Measurements from ENCODE around the gene CSMD2. TPM values are rescaled to one million over a fixed set of nuclear protein-coding genes. Genes with fewer than 3 reads are reported as not detected.
"Not testable (repeated sequence)": the region's sequence is repeated elsewhere in the genome, so short reads cannot be mapped to it uniquely, and the experiment has no call there.

CSMD2 gene
- total RNA-seq, 2 donors from 2014 or later, result 2.8 to 3.0 TPM

DNA sequence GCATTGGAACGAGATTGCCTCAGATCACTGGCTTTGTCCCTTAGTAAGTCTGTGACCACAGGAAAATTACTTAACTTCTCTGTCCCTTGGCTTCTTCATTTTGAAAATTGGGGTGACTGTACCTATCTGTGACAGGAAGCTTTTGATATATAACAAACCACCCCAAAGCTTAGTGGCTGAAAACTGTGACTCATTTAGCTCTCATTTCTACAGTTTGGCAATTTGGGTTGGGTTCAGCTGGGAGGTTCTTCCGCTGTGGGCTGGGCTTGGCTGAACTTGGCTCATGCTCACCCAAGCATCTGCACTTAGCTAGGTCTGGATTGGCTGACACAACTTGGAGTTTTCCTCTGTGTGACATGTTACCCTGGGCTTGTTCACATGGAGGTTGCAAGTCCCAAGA lies 25.7 kb upstream of the CSMD2 start:
- TF ChIP-seq, protein P1, sequence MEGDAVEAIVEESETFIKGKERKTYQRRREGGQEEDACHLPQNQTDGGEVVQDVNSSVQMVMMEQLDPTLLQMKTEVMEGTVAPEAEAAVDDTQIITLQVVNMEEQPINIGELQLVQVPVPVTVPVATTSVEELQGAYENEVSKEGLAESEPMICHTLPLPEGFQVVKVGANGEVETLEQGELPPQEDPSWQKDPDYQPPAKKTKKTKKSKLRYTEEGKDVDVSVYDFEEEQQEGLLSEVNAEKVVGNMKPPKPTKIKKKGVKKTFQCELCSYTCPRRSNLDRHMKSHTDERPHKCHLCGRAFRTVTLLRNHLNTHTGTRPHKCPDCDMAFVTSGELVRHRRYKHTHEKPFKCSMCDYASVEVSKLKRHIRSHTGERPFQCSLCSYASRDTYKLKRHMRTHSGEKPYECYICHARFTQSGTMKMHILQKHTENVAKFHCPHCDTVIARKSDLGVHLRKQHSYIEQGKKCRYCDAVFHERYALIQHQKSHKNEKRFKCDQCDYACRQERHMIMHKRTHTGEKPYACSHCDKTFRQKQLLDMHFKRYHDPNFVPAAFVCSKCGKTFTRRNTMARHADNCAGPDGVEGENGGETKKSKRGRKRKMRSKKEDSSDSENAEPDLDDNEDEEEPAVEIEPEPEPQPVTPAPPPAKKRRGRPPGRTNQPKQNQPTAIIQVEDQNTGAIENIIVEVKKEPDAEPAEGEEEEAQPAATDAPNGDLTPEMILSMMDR (IDR thresholded peaks at IDR 0.05), result no peak
- Histone ChIP-seq H3K4me3 (no peak overlapping the region), H3K27ac (no peak overlapping the region), H3K4me1 (ENCODE audit: control insufficient read depth in 1 of 2, low read depth in 2 of 2) (no peaks in the 10 kb centered on the region), H3K9me3 (no peaks in the 10 kb centered on the region), H3K27me3 (replicated peaks; ENCODE audit: insufficient read depth) (no peaks in the 10 kb centered on the region), H3K36me3 (no peaks in the 10 kb centered on the region)
- no peak for ATAC-seq (ENCODE audit: insufficient number of reproducible peaks, low FRiP score, low read depth)
- no peak for DNase-seq (ENCODE audit: low spot score)

DNA sequence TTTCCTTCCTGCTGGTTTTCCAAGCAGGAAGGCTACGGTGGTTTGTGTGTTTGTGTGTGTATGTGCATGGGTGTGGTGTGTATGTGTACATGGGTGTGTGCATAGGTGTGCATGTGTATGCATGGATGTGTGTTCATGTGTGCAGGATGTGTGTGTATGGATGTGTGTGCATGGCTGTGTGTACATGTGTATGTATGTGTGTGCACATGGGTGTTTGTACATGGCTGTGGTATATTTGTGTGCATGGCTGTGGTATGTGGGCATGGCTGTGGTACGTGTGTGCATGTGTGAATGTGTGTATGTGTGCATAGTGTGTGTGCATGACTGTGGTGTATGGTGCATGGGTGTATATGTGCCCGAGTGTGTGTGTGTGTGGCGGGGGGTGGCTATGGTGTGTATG lies 24.0 kb upstream of the CSMD2 start:
- ATAC-seq (ENCODE audit: insufficient number of reproducible peaks, low FRiP score, low read depth) (no peak), DNase-seq (ENCODE audit: low spot score) (no peak)
- H3K4me3 ChIP-seq, result no peak overlapping the region
- no peaks in the 10 kb centered on the region for H3K9me3 ChIP-seq
- H3K27me3 ChIP-seq (replicated peaks; ENCODE audit: insufficient read depth), result no peaks in the 10 kb centered on the region
- H3K4me1 ChIP-seq (ENCODE audit: control insufficient read depth in 1 of 2, low read depth in 2 of 2), result no peaks in the 10 kb centered on the region
- no peaks in the 10 kb centered on the region for H3K36me3 ChIP-seq
- H3K27ac ChIP-seq, result no peak overlapping the region
- TF ChIP-seq, protein P1 (IDR thresholded peaks at IDR 0.05), result no peak

DNA sequence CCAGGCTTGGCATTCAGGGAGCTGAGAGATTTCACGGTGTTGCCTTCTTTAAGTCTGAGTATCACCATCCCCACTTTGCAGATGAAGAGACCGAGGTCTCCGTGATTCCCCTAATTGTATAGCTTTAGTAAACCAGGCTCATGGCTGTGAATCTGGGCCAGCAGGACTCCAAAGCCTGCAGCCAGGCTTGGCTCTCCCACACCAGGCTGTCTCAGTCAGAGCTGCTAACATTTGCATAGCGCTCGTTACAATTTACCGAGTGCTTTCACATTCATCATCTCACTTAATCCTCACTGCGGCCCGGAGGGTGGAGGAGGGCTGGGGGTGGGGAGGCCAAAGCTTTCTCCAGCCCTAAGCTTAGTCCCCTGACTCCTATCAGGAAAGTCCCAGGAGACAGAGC lies 23.4 kb upstream of the CSMD2 start:
- TF ChIP-seq, protein P1 (IDR thresholded peaks at IDR 0.05), result no peak
- no peaks in the 10 kb centered on the region for H3K9me3 ChIP-seq
- DNase-seq (ENCODE audit: low spot score) (no peak), ATAC-seq (ENCODE audit: insufficient number of reproducible peaks, low FRiP score, low read depth) (no peak)
- no peaks in the 10 kb centered on the region for H3K36me3 ChIP-seq
- no peak overlapping the region for H3K4me3 ChIP-seq
- no peaks in the 10 kb centered on the region for H3K27me3 ChIP-seq (replicated peaks; ENCODE audit: insufficient read depth)
- H3K4me1 ChIP-seq (ENCODE audit: control insufficient read depth in 1 of 2, low read depth in 2 of 2), result no peaks in the 10 kb centered on the region
- no peak overlapping the region for H3K27ac ChIP-seq

DNA sequence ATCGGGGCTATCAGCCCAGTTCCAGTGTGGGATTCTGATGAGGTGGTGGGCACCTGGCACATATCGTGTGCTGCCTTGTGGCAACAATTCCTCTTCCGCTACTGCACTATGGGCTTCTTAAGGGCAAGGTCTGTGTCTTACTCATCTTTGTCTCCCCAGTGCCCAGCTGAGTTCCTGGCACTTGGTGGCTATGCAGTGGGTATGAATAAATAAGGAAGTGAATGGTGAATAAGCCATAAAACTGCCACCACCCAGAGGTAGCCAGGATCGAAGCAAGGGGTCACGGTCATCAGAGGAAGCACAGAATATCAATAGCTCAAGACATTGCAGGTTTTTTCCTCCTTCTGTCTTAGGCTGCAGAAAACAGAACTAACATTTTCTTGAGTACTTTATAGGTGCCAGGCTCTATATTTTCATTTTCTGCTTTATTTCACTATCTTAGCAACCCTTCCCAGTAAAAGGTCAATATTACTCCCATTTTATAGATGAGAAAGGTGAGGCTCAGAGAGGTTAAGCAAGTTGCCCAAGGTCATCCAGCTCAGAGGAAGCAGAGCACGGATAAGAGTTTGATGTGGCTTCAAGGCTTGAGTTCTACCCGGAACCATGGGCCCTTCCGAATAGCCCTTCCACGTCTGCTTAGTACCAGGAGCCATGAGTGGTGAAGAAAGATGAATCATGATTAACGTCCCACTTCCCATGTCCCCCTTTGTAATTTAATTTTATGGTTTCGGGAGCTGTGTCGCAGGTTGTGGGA lies 21.9 kb upstream of the CSMD2 start:
- no peaks in the 10 kb centered on the region for H3K27me3 ChIP-seq (replicated peaks; ENCODE audit: insufficient read depth)
- no peaks in the 10 kb centered on the region for H3K4me1 ChIP-seq (ENCODE audit: control insufficient read depth in 1 of 2, low read depth in 2 of 2)
- TF ChIP-seq, protein P1 (IDR thresholded peaks at IDR 0.05), result no peak
- H3K27ac ChIP-seq, result no peak overlapping the region
- H3K9me3 ChIP-seq, result no peaks in the 10 kb centered on the region
- H3K4me3 ChIP-seq, result no peak overlapping the region
- H3K36me3 ChIP-seq, result no peaks in the 10 kb centered on the region
- no peak for ATAC-seq (ENCODE audit: insufficient number of reproducible peaks, low FRiP score, low read depth)
- no peak for DNase-seq (ENCODE audit: low spot score)

DNA sequence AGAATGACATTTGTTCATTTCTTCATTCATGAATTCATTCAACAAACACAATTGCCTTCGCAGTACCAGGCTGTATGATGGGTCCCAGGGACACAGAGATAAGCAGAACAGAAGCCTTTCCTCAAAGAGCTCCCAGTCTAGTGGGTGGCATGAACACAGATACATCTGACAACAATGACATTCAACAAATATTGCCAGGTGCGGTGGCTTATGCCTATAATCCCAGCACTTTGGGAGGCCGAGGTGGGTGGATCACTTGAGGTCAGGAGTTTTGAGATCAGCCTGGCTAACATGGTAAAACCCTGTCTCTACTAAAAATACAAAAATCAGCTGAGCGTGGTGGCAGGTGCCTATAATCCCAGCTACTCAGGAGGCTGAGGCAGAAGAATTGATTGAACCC lies 18.4 kb upstream of the CSMD2 start:
- H3K9me3 ChIP-seq; H3K27ac ChIP-seq; DNase-seq (ENCODE audit: low spot score); ATAC-seq (ENCODE audit: insufficient number of reproducible peaks, low FRiP score, low read depth); H3K4me3 ChIP-seq; H3K4me1 ChIP-seq (ENCODE audit: control insufficient read depth in 1 of 2, low read depth in 2 of 2); H3K27me3 ChIP-seq (replicated peaks; ENCODE audit: insufficient read depth); H3K36me3 ChIP-seq: not testable (repeated sequence)

DNA sequence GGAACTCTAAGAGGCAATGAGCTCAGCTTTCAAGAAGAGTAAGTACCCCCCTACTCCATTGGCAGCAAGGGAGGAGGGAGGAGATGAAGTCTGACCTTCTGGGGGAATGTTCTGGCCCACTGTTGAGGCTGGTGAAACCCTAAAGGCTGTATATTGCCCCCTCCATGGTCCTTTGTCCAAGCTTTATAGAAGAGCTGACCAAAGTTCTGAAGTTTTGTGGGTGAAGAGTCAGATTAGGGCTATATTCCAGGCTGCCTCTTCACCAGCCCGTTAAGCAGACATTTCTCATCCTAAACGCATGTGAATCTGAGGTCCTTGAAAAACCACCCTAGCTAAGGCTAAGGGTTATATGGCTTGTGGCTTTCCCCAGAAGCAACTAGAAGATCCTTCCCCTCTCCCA lies 13.0 kb upstream of the CSMD2 start:
- Histone ChIP-seq H3K27me3 (replicated peaks; ENCODE audit: insufficient read depth) (peaks cover 5% of the 10 kb centered on the region), H3K27ac (no peak overlapping the region), H3K4me3 (no peak overlapping the region), H3K9me3 (no peaks in the 10 kb centered on the region), H3K4me1 (ENCODE audit: control insufficient read depth in 1 of 2, low read depth in 2 of 2) (no peaks in the 10 kb centered on the region), H3K36me3 (no peaks in the 10 kb centered on the region)
- TF ChIP-seq, protein P1 (IDR thresholded peaks at IDR 0.05), result no peak
- no peak for DNase-seq (ENCODE audit: low spot score)
- no peak for ATAC-seq (ENCODE audit: insufficient number of reproducible peaks, low FRiP score, low read depth)

Data from thoracic aorta (tissue), 2 donors.